BJ (cell line): ENCODE measurements around the gene VDR. TPM values are rescaled to one million over a fixed set of nuclear protein-coding genes. Genes with fewer than 3 reads are reported as not detected.
A peak's percentile ranks its signal among the peaks of the same experiment; 100 is the strongest.

ENCODE experiments used
- CTCF ChIA-PET: fragments of 350-600 bp; formaldehyde crosslinking; extraction: SDS; loops from one replicate; lab custom pipeline; 2021; ENCODE audit warnings: antibody characterized with exemption, inconsistent platforms; lab: Yijun Ruan, JAX
- POLR2A ChIA-PET: fragments of 300-600 bp; sonication (Branson Sonifier 250); formaldehyde crosslinking; extraction: SDS; loops from one replicate; lab custom pipeline; 2021; ENCODE audit warnings: antibody characterized with exemption; lab: Charles Lee
- DNase-seq: peaks from one replicate; pipeline ENCODE4 v3.0.0-alpha.2; 2011; ENCODE audit warnings: low read depth
- H3K27me3 ChIP-seq: 2 replicates; pipeline ENCODE4 v1.6.0; 2011; ENCODE audit warnings: low read length; ENCODE audit not compliant: control insufficient read depth, insufficient read depth
- H3K36me3 ChIP-seq: 2 replicates; pipeline ENCODE4 v1.5.1; 2011; ENCODE audit warnings: low read length; ENCODE audit not compliant: control insufficient read depth, insufficient read depth
- H3K4me3 ChIP-seq: 2 replicates; pipeline ENCODE4 v1.5.1; 2011; ENCODE audit warnings: low read depth, mild to moderate bottlenecking, control low read depth, low read length
- polyA plus RNA-seq: library from polyadenylated mRNA; depleted of rRNA; stranded (reverse); fragments of >200 nt; gene quantifications from 2 replicates; pipeline ENCODE4 v1.2.3, GENCODE V29; 2011
- TF ChIP-seq, protein P1 (sequence below): IDR thresholded peaks from 2 replicates; pipeline ENCODE4 v1.5.1; 2011; ENCODE audit warnings: low read depth, mild to moderate bottlenecking, control low read depth, inconsistent platforms, low read length, moderate library complexity; ENCODE audit not compliant: insufficient read depth

Gene VDR
- polyA plus RNA-seq, 1 experiment: 40.5 TPM

DNA sequence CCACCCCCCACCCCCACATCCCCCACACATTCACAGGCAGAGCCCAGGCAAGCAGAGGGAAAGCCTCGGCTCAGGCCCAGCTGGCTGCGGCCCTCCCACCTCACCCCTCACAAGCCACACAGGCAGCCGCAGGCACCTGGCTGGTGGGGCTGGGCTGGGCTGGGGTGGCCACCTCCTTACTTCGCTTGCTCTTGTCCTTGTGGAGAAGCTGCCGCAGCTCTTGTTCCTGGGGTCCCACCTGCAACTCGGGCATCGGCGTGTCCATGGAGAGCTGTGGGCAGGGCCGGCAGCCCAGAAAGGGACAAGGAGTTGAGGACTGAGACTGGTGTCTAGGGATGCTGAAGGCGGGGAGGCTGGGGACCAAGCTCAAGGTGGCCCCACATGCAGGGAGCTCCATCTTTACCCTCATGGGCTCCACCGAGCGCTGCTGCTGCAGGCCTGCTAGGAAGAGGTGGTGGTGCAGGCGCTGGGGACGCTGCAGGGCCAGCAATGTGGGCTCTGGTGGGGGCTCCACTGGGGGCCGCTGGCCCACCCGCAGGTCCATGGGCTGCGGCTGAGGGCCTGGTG, 106.3 kb downstream of the VDR start:
- Histone ChIP-seq H3K4me3 (no peak overlapping the region), H3K27me3 (no peaks in the 10 kb centered on the region), H3K36me3 (peaks cover 49% of the 10 kb centered on the region)
- POLR2A ChIA-PET: no interaction called here
- DNase-seq: no peak
- CTCF ChIA-PET: interaction anchor here (0.9 to 13.2 kb wide), 4 partner anchors 19 to 95 kb away, joined by 3 to 174 read pairs (median 6); no protein-coding TSS in a partner anchor
- TF ChIP-seq, protein P1, sequence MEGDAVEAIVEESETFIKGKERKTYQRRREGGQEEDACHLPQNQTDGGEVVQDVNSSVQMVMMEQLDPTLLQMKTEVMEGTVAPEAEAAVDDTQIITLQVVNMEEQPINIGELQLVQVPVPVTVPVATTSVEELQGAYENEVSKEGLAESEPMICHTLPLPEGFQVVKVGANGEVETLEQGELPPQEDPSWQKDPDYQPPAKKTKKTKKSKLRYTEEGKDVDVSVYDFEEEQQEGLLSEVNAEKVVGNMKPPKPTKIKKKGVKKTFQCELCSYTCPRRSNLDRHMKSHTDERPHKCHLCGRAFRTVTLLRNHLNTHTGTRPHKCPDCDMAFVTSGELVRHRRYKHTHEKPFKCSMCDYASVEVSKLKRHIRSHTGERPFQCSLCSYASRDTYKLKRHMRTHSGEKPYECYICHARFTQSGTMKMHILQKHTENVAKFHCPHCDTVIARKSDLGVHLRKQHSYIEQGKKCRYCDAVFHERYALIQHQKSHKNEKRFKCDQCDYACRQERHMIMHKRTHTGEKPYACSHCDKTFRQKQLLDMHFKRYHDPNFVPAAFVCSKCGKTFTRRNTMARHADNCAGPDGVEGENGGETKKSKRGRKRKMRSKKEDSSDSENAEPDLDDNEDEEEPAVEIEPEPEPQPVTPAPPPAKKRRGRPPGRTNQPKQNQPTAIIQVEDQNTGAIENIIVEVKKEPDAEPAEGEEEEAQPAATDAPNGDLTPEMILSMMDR: no peak

- POLR2A ChIA-PET: no interaction called here
- CTCF ChIA-PET: interaction anchor here (0.7 to 13.2 kb wide), 2 partner anchors 15 to 38 kb away, joined by 3 to 174 read pairs; no protein-coding TSS in a partner anchor
- DNase-seq: no peak
- H3K4me3 ChIP-seq: no peak overlapping the region
- TF ChIP-seq, protein P1: peak; percentile 29
- peaks cover 50% of the 10 kb centered on the region for H3K36me3 ChIP-seq
- no peaks in the 10 kb centered on the region for H3K27me3 ChIP-seq
These were observed 107.4 kb downstream of the VDR start for GRCh38 chr12:47797441-47797840.

DNA sequence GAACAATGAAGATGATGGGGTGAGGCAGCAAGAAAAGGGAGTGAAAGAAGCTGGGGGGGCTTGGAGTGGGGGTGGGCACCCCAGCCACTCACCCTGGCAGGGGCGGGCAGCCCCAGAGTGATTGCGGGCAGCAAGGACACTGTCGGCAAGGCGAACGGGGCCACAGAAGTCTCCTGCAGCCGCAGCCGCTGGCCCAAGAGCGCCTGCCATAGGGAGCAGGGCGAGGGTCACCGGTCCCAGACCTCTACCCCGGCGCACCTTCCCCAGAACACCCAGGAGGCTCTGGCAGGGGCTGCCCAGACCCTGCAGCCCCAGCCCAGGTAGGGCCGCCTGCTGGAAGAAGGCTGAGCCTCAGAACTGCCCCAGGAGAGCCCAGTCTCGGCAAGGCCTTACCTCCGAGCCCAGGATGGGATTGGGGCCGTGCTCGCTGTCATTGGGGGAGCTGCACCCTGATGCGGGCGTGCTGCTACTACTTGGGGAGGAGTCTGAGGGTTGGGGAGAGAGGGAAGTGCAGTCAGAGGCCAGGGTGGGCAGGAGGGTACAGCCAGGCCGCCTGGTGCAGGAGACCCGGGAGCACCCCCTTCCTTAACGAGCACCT, 108.9 kb downstream of the VDR start:
- no peak for DNase-seq
- TF ChIP-seq, protein P1: no peak
- ChIA-PET CTCF (no interaction called here), POLR2A (no interaction called here)
- no peak overlapping the region for H3K4me3 ChIP-seq
- no peaks in the 10 kb centered on the region for H3K27me3 ChIP-seq
- peaks cover 61% of the 10 kb centered on the region for H3K36me3 ChIP-seq

GRCh38 chr12:47795121-47795813, 109.5 kb downstream of the VDR start:
- POLR2A ChIA-PET: no interaction called here
- Histone ChIP-seq H3K27me3 (no peaks in the 10 kb centered on the region), H3K4me3 (no peak overlapping the region), H3K36me3 (peaks cover 67% of the 10 kb centered on the region)
- TF ChIP-seq, protein P1: no peak
- DNase-seq: no peak
- CTCF ChIA-PET: interaction anchor here (1.1 to 7.1 kb wide), 2 partner anchors 15 to 52 kb away, joined by 3 to 49 read pairs; no protein-coding TSS in a partner anchor

- H3K4me3 ChIP-seq: no peak overlapping the region
- CTCF ChIA-PET: interaction anchor here (1.1 to 7.1 kb wide), 2 partner anchors 15 to 51 kb away, joined by 3 to 49 read pairs; no protein-coding TSS in a partner anchor
- peaks cover 72% of the 10 kb centered on the region for H3K36me3 ChIP-seq
- no peaks in the 10 kb centered on the region for H3K27me3 ChIP-seq
- TF ChIP-seq, protein P1: no peak
- DNase-seq: no peak
- POLR2A ChIA-PET: no interaction called here
These were observed 110.1 kb downstream of the VDR start for GRCh38 chr12:47794679-47795078.
